HFFc6 (cell line): Measurements from ENCODE around the gene OR4C11. TPM values are rescaled to one million over a fixed set of nuclear protein-coding genes. Genes with fewer than 3 reads are reported as not detected.

Experiments used
- DNase-seq: peaks from one replicate; pipeline ENCODE4 v3.0.0-alpha.2; 2018
- H3K27ac Mint-ChIP-seq: 2 replicates; pipeline ENCODE4 v1.8.0; 2020; ENCODE audit warnings: mild to moderate bottlenecking, mixed read lengths
- H3K27me3 Mint-ChIP-seq: 2 replicates; pipeline ENCODE4 v1.8.0; 2021; ENCODE audit warnings: mild to moderate bottlenecking, moderate library complexity, mixed read lengths; ENCODE audit not compliant: insufficient read depth
- H3K36me3 Mint-ChIP-seq: 2 replicates; pipeline ENCODE4 v1.8.0; 2021; ENCODE audit warnings: low read depth, mixed read lengths
- H3K4me1 Mint-ChIP-seq: 2 replicates; pipeline ENCODE4 v1.8.0; 2020; ENCODE audit warnings: low read depth, mixed read lengths
- H3K4me3 Mint-ChIP-seq: 2 replicates; pipeline ENCODE4 v1.8.0; 2020; ENCODE audit warnings: mild to moderate bottlenecking, moderate library complexity, mixed read lengths
- H3K9me3 Mint-ChIP-seq: 2 replicates; pipeline ENCODE4 v1.8.0; 2020; ENCODE audit warnings: mild to moderate bottlenecking, mixed read lengths
- CTCF ChIP-seq: fragments of 200-600 bp; sonication (generic); IDR thresholded peaks from 2 replicates; pipeline ENCODE4 v1.5.0; 2021; ENCODE audit warnings: antibody characterized with exemption, mild to moderate bottlenecking
- long read RNA-seq: library from polyadenylated mRNA; unstranded; transcript quantifications from one replicate; pipeline ENCODE4 v2.0.0, GENCODE V29; 2019
- total RNA-seq, 6 experiments: library from RNA; stranded (reverse); fragmentation: NEBNext Ultra II Directional; extraction: Animal tissue kit (Norgen Biotek cat#: 25700); gene quantifications; 2 replicates in 1 of 6; 3 replicates in 5 of 6; pipeline ENCODE4 v1.2.3, GENCODE V29; 2021

The OR4C11 gene
- not detected for total RNA-seq
- long read RNA-seq, result 0 reads

DNA sequence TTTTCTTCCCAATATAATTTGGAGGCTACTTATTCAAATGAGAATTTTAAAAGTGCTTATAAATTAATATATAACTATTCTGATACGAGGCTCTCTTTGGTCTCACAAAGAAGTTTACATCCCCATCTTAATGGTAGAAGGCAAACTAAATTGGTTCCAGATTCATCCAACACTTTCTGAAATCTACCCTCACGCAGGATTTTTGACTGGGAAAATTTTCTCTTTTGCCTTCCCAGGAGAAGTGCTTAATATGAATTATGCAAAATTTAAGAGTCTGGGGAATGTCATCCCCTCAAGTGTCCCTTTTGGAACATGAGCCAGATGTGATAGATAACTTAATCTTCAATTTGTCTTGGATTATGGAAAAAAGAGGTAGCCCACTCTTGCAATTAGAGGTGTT, at the start of gene OR4C11:
Gene OR4C11, minus strand, starts transcription at position 101 of the 400 bp plus-strand sequence. CDS start 3,272 bp downstream, outside the sequence.
- H3K36me3 Mint-ChIP-seq, result no peaks in the 10 kb centered on the region
- TF ChIP-seq CTCF, result no peak
- H3K27me3 Mint-ChIP-seq, result no peaks in the 10 kb centered on the region
- no peaks in the 10 kb centered on the region for H3K4me1 Mint-ChIP-seq
- H3K4me3 Mint-ChIP-seq, result no peak within 1 kb of the TSS
- no peak within 1 kb of the TSS for H3K27ac Mint-ChIP-seq
- no peaks in the 10 kb centered on the region; the same call in 1 of the 2 replicates for H3K9me3 Mint-ChIP-seq
- no peak for DNase-seq

- Mint-ChIP-seq H3K27me3 (no peaks in the 10 kb centered on the region), H3K4me1 (no peaks in the 10 kb centered on the region), H3K36me3 (no peaks in the 10 kb centered on the region), H3K9me3 (peaks cover 6% of the 10 kb centered on the region; the same call in 1 of the 2 replicates), H3K4me3 (no peak overlapping the region), H3K27ac (no peak overlapping the region)
- no peak for DNase-seq
- TF ChIP-seq CTCF, result no peak
These were observed 47.7 kb upstream of the OR4C11 start for GRCh38 chr11:55655096-55655495.

DNA sequence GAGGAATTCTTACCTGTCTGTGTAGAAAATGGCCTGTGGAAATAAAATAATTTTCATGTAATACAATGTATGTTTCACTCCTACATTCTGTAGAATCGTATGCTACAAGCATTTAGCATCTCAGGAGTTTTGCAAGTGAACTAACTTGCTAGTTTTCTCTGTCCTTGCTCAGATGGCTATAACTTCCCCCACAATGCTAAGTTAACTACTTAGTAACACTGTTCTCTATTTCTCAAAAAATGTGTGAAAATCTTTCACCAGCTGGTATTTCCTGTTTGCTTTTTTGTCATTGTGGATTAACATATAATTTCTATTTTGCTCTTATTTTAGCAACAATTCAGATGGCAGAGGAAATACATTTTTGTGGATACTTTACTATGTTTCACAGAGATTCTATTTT, 45.1 kb upstream of the OR4C11 start:
- TF ChIP-seq CTCF, result no peak

DNA sequence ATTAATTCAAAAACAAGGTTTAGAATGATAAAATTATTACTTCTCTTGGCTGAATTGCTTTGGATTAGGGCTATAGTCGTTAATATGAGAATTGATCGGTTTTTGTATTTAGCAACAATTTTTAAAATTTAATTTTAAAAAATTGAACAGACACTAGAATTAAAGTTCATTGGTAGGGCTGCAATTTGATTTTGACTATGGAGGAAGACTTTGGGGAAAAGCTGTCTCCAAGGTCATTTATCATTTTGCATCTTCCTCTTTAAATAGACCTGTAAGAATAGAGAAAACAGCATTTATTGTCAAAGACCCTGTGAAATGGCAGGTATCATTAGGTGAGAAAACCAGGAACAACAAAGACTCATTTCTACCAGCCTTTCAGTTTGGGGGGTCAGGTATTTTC, 40.6 kb upstream of the OR4C11 start, which contains the start of gene OR4S2:
Gene OR4S2, plus strand, starts transcription at position 301 of the 400 bp plus-strand sequence. CDS start 2,577 bp downstream, outside the sequence.
- no peaks in the 10 kb centered on the region for H3K27me3 Mint-ChIP-seq
- H3K4me1 Mint-ChIP-seq, result no peaks in the 10 kb centered on the region
- no peak within 1 kb of the TSS for H3K27ac Mint-ChIP-seq
- H3K9me3 Mint-ChIP-seq, result peaks cover 9% of the 10 kb centered on the region; the same call in 1 of the 2 replicates
- no peak for DNase-seq
- TF ChIP-seq CTCF, result no peak
- H3K4me3 Mint-ChIP-seq, result no peak within 1 kb of the TSS
- H3K36me3 Mint-ChIP-seq, result no peaks in the 10 kb centered on the region

More for the DNA sequence above, 45.1 kb upstream of the OR4C11 start:
- Mint-ChIP-seq H3K4me3 (no peak overlapping the region), H3K4me1 (no peaks in the 10 kb centered on the region), H3K9me3 (peaks cover 6% of the 10 kb centered on the region; the same call in 1 of the 2 replicates), H3K36me3 (no peaks in the 10 kb centered on the region), H3K27me3 (no peaks in the 10 kb centered on the region), H3K27ac (no peak overlapping the region)
- no peak for DNase-seq

DNA sequence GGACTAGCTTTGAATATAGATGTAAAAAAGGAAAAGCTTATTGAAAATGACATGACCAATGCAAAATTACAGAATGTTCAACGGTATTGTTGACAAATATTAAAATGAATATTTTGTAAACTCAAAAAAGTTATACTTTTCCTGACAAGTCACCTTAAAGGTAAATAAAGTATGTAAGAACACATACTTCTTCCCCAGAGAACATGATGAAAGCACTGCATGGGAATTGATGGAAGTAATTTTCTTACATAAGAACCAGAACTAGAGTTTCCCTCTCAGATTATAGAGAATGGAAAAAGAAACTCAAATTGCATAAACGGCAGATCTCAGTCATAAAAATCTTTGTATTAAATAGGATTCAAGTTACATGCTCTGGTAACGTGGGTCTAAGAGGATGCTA, 27.4 kb upstream of the OR4C11 start, which contains the start of gene OR4P4:
Gene OR4P4, plus strand, starts transcription at position 301 of the 400 bp plus-strand sequence.
- TF ChIP-seq CTCF, result no peak
- Mint-ChIP-seq H3K27me3 (no peaks in the 10 kb centered on the region), H3K9me3 (no peaks in the 10 kb centered on the region; the same call in 1 of the 2 replicates), H3K27ac (no peak within 1 kb of the TSS), H3K36me3 (no peaks in the 10 kb centered on the region), H3K4me1 (no peaks in the 10 kb centered on the region), H3K4me3 (no peak within 1 kb of the TSS)
- DNase-seq, result no peak
